GM23338 (cell line): ENCODE measurements around the gene AGBL5. TPM values are rescaled to one million over a fixed set of nuclear protein-coding genes. Genes with fewer than 3 reads are reported as not detected.

ENCODE experiments used
- ATAC-seq: fragments of 200-7000 bp; cut with Tn5 transposase; 3 replicates; pipeline ENCODE4 v1.9.1; 2020
- DNase-seq: peaks from one replicate; pipeline ENCODE4 v3.0.0-alpha.2; 2015; ENCODE audit warnings: low spot score
- H2AFZ ChIP-seq: fragments of 200-600 bp; sonication (generic); 2 replicates; pipeline ENCODE4 v1.8.0; 2016; ENCODE audit warnings: antibody characterized with exemption, mild to moderate bottlenecking, moderate library complexity
- H3F3A ChIP-seq: fragments of 200-600 bp; sonication (generic); replicated peaks from 2 replicates; pipeline ENCODE4 v1.8.0; 2017; ENCODE audit warnings: antibody characterized with exemption, mixed run types, low read depth
- H3K27ac ChIP-seq: fragments of 200-600 bp; sonication (generic); 2 replicates; pipeline ENCODE4 v1.6.1; 2016; ENCODE audit warnings: low read depth
- H3K27me3 ChIP-seq: fragments of 200-600 bp; sonication (generic); 2 replicates; pipeline ENCODE4 v1.8.0; 2016; ENCODE audit warnings: mild to moderate bottlenecking, mixed run types, moderate library complexity; ENCODE audit not compliant: insufficient read depth
- H3K36me3 ChIP-seq: fragments of 200-600 bp; sonication (generic); 2 replicates; pipeline ENCODE4 v1.8.0; 2016; ENCODE audit warnings: mild to moderate bottlenecking; ENCODE audit not compliant: insufficient read depth
- H3K4me1 ChIP-seq: fragments of 200-600 bp; sonication (generic); 2 replicates; pipeline ENCODE4 v1.8.0; 2016; ENCODE audit warnings: mild to moderate bottlenecking, moderate library complexity; ENCODE audit not compliant: insufficient read depth
- H3K4me2 ChIP-seq: fragments of 200-600 bp; sonication (generic); 2 replicates; pipeline ENCODE4 v1.7.1; 2017; ENCODE audit warnings: mixed run types
- H3K4me3 ChIP-seq: fragments of 200-600 bp; sonication (generic); 2 replicates; pipeline ENCODE4 v1.6.1; 2016; ENCODE audit warnings: mixed run types
- H3K79me2 ChIP-seq: fragments of 200-600 bp; sonication (generic); replicated peaks from 2 replicates; pipeline ENCODE4 v1.8.0; 2017; ENCODE audit warnings: mild to moderate bottlenecking; ENCODE audit not compliant: insufficient read depth
- H3K9me2 ChIP-seq: fragments of 200-600 bp; sonication (generic); 2 replicates; pipeline ENCODE4 v1.8.0; 2017; ENCODE audit not compliant: insufficient read depth
- H4K20me1 ChIP-seq: fragments of 200-600 bp; sonication (generic); replicated peaks from 2 replicates; pipeline ENCODE4 v1.8.0; 2017; ENCODE audit warnings: mild to moderate bottlenecking; ENCODE audit not compliant: insufficient read depth
- H3K27ac Mint-ChIP-seq: 2 replicates; pipeline ENCODE4 v1.8.0; 2020; ENCODE audit warnings: inconsistent platforms, mild to moderate bottlenecking, moderate library complexity, mixed read lengths
- H3K27me3 Mint-ChIP-seq: 3 replicates; pipeline ENCODE4 v1.8.0; 2022; ENCODE audit warnings: low read depth, mild to moderate bottlenecking, moderate library complexity, mixed read lengths, inconsistent platforms; ENCODE audit not compliant: insufficient read depth, poor library complexity
- H3K36me3 Mint-ChIP-seq: 3 replicates; pipeline ENCODE4 v1.8.0; 2021; ENCODE audit warnings: low read depth, mild to moderate bottlenecking, inconsistent platforms, moderate library complexity, mixed read lengths
- H3K4me1 Mint-ChIP-seq: 3 replicates; pipeline ENCODE4 v1.8.0; 2020; ENCODE audit warnings: mild to moderate bottlenecking, inconsistent platforms, mixed read lengths
- H3K4me3 Mint-ChIP-seq: 3 replicates; pipeline ENCODE4 v1.8.0; 2021; ENCODE audit warnings: moderate library complexity, mild to moderate bottlenecking, inconsistent platforms, mixed read lengths
- H3K9me3 Mint-ChIP-seq: 3 replicates; pipeline ENCODE4 v1.8.0; 2020; ENCODE audit warnings: moderate library complexity, mild to moderate bottlenecking, inconsistent platforms, mixed read lengths
- CREB1 ChIP-seq: fragments of 250-450 bp; sonication (Bioruptor Pico); IDR thresholded peaks from 2 replicates; pipeline ENCODE4 v1.5.0; 2020; ENCODE audit warnings: low read depth, mild to moderate bottlenecking, moderate library complexity
- CTCF ChIP-seq, 2 experiments: fragments of 200-600 bp in 1 of 2; sonication (generic) in 1 of 2; conservative IDR thresholded peaks; 2 replicates each; pipeline versions ENCODE4 v1.5.1 to v1.6.1; 2016 to 2017; ENCODE audit warnings: antibody characterized with exemption in 2 of 2, low read depth in 2 of 2, mild to moderate bottlenecking in 2 of 2, moderate library complexity in 1 of 2
- EZH2 ChIP-seq: fragments of 200-600 bp; sonication (generic); IDR thresholded peaks from one replicate; pipeline ENCODE4 v1.8.0; 2017; ENCODE audit warnings: antibody characterized with exemption, mild to moderate bottlenecking, low read depth; ENCODE audit not compliant: unreplicated experiment
- EZH2phosphoT487 ChIP-seq: fragments of 200-600 bp; sonication (generic); IDR thresholded peaks from one replicate; pipeline ENCODE4 v1.8.1; 2018; ENCODE audit warnings: antibody characterized with exemption; ENCODE audit not compliant: unreplicated experiment
- JUNB ChIP-seq: IDR thresholded peaks from one replicate; pipeline ENCODE4 v1.6.1; 2016; ENCODE audit warnings: antibody characterized with exemption; ENCODE audit not compliant: unreplicated experiment
- NANOG ChIP-seq: IDR thresholded peaks from 2 replicates; pipeline ENCODE4 v1.6.1; 2016; ENCODE audit warnings: antibody characterized with exemption, borderline replicate concordance
- POLR2AphosphoS5 ChIP-seq: IDR thresholded peaks from 2 replicates; pipeline ENCODE4 v1.6.1; 2016; ENCODE audit warnings: antibody characterized with exemption, low read depth
- STAT1 ChIP-seq: IDR thresholded peaks from one replicate; pipeline ENCODE4 v1.6.1; 2016; ENCODE audit warnings: antibody characterized with exemption; ENCODE audit not compliant: unreplicated experiment
- ZNF114 ChIP-seq: fragments of 250-450 bp; sonication (Bioruptor Pico); IDR thresholded peaks from 2 replicates; pipeline ENCODE4 v1.5.0; 2020; ENCODE audit warnings: mild to moderate bottlenecking, moderate library complexity
- ZNF331 ChIP-seq: fragments of 250-450 bp; sonication (Bioruptor Pico); IDR thresholded peaks from 2 replicates; pipeline ENCODE4 v1.5.0; 2020; ENCODE audit warnings: low read depth, mild to moderate bottlenecking, moderate library complexity
- polyA plus RNA-seq: library from polyadenylated mRNA; unstranded; fragments of >200 nt; fragmentation: Nextera tagmentation; extraction: Ambion mirVana; gene quantifications from 2 replicates; pipeline ENCODE4 v1.2.1, GENCODE V29; 2016
- total RNA-seq: library from RNA; depleted of rRNA; stranded (reverse); fragments of >200 nt; shearing (Covaris generic); gene quantifications from 2 replicates; pipeline ENCODE4 v1.2.3, GENCODE V29; 2014
- TF ChIP-seq, protein P1 (sequence below): IDR thresholded peaks from 2 replicates; pipeline ENCODE4 v1.6.1; 2016; ENCODE audit warnings: antibody characterized with exemption

AGBL5 gene
- total and polyA plus RNA-seq, 2 experiments from 2014 or later: 17.9 to 31.3 TPM

DNA sequence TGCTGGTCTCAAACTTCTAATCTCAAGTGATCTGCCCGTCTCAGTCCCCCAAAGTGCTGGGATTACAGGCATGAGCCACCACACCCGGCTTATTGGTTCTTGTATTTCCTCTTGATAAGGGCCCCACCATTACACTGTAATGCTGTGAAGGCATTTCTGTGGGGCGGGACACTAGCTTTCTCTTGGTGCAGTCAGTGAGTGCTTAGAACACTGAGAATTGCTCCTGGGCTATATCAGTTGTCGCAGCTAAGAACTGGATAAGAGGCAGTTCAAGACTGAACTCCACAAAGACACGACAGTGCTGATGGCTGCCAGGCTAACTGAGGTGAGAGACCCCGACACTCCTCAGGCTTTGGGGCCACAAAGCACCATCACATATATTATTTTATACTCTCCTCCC, 37.2 kb downstream of the AGBL5 start:
- Histone ChIP-seq H3K79me2 (no peaks in the 10 kb centered on the region), H3K4me2 (no peak overlapping the region), H3K9me2 (no peaks in the 10 kb centered on the region), H3K27ac (no peak overlapping the region), H3K4me1 (peaks cover 10% of the 10 kb centered on the region), H3F3A (peaks cover 8% of the 10 kb centered on the region; the same call in 1 of the 2 replicates), H3K4me3 (no peak overlapping the region), H3K27me3 (peaks cover 16% of the 10 kb centered on the region), H4K20me1 (no peaks in the 10 kb centered on the region; the same call in 1 of the 2 replicates), H2AFZ (no peak overlapping the region), H3K36me3 (no peaks in the 10 kb centered on the region)
- H3K9me3 Mint-ChIP-seq: no peaks in the 10 kb centered on the region; the same call in 2 of the 3 replicates
- H3K4me3 Mint-ChIP-seq: no peak overlapping the region
- H3K4me1 Mint-ChIP-seq: peaks cover 22% of the 10 kb centered on the region
- H3K36me3 Mint-ChIP-seq: no peaks in the 10 kb centered on the region
- DNase-seq: no peak
- ATAC-seq: no peak
- no peak for TF ChIP-seq NANOG
- TF ChIP-seq CTCF (conservative IDR thresholded peaks at IDR 0.05; ENCODE audit: low read depth in 2 of 2): no peak
- no peak overlapping the region for H3K27ac Mint-ChIP-seq
- H3K27me3 Mint-ChIP-seq: peaks cover 25% of the 10 kb centered on the region

GRCh38 chr2:27089111-27089954, 37.9 kb downstream of the AGBL5 start:
- Histone ChIP-seq H3F3A (peaks cover 8% of the 10 kb centered on the region; the same call in 1 of the 2 replicates), H2AFZ (no peak overlapping the region), H3K4me2 (no peak overlapping the region), H3K9me2 (no peaks in the 10 kb centered on the region), H3K27ac (no peak overlapping the region), H3K4me3 (no peak overlapping the region), H3K4me1 (peaks cover 10% of the 10 kb centered on the region), H3K27me3 (peaks cover 16% of the 10 kb centered on the region), H3K36me3 (no peaks in the 10 kb centered on the region), H4K20me1 (no peaks in the 10 kb centered on the region; the same call in 1 of the 2 replicates), H3K79me2 (no peaks in the 10 kb centered on the region)
- H3K27me3 Mint-ChIP-seq: peaks cover 21% of the 10 kb centered on the region
- no peak overlapping the region for H3K4me3 Mint-ChIP-seq
- ATAC-seq (no peak), DNase-seq (no peak)
- H3K36me3 Mint-ChIP-seq: no peaks in the 10 kb centered on the region
- H3K27ac Mint-ChIP-seq: no peak overlapping the region
- peaks cover 16% of the 10 kb centered on the region for H3K4me1 Mint-ChIP-seq
- no peaks in the 10 kb centered on the region for H3K9me3 Mint-ChIP-seq
- no peak for TF ChIP-seq ZNF331 (CRISPR knock-in tag)
- no peak for TF ChIP-seq CTCF (conservative IDR thresholded peaks at IDR 0.05; ENCODE audit: low read depth in 2 of 2)
- no peak for TF ChIP-seq EZH2
- TF ChIP-seq JUNB: no peak
- no peak for TF ChIP-seq POLR2AphosphoS5
- no peak for TF ChIP-seq EZH2phosphoT487
- TF ChIP-seq, protein P1, sequence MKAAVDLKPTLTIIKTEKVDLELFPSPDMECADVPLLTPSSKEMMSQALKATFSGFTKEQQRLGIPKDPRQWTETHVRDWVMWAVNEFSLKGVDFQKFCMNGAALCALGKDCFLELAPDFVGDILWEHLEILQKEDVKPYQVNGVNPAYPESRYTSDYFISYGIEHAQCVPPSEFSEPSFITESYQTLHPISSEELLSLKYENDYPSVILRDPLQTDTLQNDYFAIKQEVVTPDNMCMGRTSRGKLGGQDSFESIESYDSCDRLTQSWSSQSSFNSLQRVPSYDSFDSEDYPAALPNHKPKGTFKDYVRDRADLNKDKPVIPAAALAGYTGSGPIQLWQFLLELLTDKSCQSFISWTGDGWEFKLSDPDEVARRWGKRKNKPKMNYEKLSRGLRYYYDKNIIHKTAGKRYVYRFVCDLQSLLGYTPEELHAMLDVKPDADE: no peak
- no peak for TF ChIP-seq ZNF114 (CRISPR knock-in tag)
- no peak for TF ChIP-seq NANOG
- no peak for TF ChIP-seq STAT1
- no peak for TF ChIP-seq CREB1 (CRISPR knock-in tag)
